Measurements from ENCODE around the gene PMFBP1. TPM values are rescaled to one million over a fixed set of nuclear protein-coding genes. Genes with fewer than 3 reads are reported as not detected.
A peak's percentile ranks its signal among the peaks of the same experiment; 100 is the strongest.

Gene PMFBP1
- total RNA-seq, 1 experiment from 2014 or later, result not detected

DNA sequence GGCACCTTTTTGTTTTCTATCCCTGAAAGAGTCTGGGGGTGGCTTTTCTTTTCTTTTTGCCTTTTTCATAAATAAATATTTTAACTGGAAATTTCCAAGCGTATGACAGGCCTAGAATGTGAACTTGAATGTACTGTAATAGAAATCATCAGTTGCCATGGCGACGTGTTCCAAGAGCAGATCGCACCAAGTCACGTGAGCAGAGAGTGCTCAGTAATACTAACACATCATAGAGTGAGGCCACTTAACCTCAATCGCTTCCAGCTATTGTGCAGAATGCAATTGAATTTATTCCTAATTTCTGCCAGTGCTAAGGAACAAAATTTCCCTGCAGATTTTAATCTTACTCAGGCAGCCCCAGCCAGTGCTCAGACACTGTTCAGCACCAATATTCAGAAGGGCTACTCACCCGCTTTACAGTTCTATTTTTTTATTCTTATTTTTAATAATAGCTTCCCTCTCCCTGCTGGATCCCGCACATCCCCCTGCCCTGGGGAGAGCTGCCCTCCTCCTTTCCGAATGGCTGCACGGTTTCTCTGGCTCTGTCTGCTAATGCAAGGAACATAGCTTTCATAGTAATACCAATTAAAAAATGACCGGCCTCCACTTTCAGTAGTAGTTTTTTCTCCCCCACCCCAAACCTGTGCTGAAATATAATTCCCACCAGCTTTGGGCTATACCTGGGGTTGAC lies 26.2 kb upstream of the PMFBP1 start:
- DNase-seq (ENCODE audit: low read depth, low spot score), result peak; percentile 19
- in situ Hi-C loops (cut with HindIII; ENCODE audit: low pct_unique_long_range_greater_than_20kb, low sequenced_read_pairs), result no loop called here

DNA sequence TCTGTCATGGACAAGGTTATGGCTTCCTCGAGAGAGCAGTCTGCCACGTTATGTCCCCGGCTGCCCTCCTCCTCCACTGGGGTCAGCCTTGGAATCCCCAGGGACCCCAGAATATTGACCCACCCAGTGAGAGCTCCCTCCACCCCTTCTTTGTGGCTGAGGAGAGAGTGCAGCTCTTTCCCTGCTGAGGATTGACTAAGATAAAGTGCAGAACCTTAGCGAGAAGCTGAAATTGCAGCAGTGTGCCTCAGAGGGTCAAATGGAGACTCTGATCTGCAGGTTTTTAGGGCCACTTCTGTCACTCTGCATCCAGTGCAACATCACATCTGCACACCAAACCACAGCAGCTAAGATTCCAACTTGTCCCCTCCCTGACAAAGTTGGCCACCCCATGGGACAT lies 25.6 kb upstream of the PMFBP1 start:
- in situ Hi-C loops (cut with HindIII; ENCODE audit: low pct_unique_long_range_greater_than_20kb, low sequenced_read_pairs), result no loop called here
- no peak for DNase-seq (ENCODE audit: low read depth, low spot score)

DNA sequence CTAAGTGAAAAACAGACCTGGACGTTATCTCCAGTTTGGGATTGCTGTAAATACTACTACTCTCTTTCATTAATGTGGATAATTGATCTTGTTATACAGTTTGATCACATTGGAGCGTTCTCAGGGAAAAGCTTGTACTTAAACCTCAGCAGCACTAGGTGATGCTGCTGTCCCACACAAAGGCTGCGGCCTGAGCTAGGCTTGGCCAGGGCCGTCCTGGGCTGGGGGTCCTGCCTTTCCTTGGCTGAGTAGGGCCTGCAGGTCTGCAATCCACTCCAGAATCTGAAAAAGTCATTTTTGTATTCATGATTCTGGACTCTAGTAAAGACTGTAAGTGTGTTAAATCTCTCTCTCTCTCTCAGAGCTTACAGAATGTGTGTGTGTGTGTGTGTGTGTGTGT lies 23.7 kb upstream of the PMFBP1 start:
- peak; percentile 8 for DNase-seq (ENCODE audit: low read depth, low spot score)
- in situ Hi-C loops (cut with HindIII; ENCODE audit: low pct_unique_long_range_greater_than_20kb, low sequenced_read_pairs), result no loop called here

DNA sequence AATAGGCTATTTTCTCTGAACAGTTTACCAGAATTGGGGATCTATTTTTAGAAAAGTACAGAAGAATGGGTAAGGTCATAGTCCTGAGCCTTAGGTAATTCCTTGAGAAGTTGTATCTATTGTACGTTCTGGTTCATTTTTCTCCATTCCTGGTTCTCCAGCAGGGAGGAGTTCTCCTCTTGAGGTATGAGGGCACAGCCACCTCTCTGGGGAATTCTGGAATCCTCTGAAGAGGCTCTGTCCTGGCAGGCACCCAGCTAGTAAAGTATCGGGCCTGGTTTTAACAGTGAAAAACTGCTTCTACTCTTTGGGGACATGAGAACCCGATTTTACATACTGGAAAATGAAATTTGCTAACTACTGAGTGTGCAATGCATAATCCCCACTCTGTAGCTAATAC lies 19.6 kb upstream of the PMFBP1 start:
- DNase-seq (ENCODE audit: low read depth, low spot score), result no peak
- in situ Hi-C loops (cut with HindIII; ENCODE audit: low pct_unique_long_range_greater_than_20kb, low sequenced_read_pairs), result no loop called here

DNA sequence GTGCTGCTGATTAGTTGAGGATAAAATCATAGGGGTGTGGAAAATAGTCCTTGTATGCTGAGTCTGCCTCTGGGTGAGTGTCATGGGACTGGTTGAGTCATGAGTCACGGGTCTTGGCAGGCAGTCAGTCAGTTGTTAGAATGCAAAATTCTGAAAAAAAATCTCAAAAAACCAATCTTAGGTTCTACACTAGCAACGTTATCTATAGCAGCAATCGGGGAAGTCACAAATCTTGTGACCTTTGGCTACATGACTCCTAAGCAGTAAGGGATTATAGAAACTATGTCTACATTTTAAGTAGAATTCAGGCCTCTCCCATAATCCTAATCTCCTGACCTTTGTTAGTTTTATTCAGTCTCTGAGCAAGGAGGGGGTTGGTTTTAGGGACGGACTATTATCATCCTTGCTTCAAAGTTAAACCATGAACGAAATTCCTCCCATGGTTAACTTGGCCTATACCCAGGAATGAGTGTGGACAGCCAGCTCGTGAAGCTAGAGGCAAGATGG lies 18.0 kb upstream of the PMFBP1 start:
- in situ Hi-C loops (cut with HindIII; ENCODE audit: low pct_unique_long_range_greater_than_20kb, low sequenced_read_pairs), result no loop called here
- DNase-seq (ENCODE audit: low read depth, low spot score), result peak; percentile 5

DNA sequence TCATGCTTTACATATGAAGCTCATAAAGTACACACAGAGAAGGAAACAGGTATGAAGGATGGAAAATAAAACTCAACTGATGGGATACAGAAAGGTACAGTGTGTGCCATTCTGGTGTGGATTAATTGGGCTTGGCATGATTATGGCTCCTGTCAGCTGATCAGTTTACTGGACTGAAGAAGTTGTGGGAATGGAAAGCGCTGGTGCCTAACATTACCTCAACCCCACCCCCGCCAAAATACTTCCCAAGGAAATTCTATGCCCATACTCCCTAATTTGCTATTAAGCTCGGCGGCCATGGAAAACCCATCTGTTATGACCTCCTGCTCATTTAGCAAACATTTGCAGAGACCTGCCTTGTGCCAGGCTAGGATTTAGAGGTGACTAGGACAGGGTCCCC lies 16.6 kb upstream of the PMFBP1 start:
- in situ Hi-C loops (cut with HindIII; ENCODE audit: low pct_unique_long_range_greater_than_20kb, low sequenced_read_pairs), result no loop called here
- DNase-seq (ENCODE audit: low read depth, low spot score), result no peak

DNA sequence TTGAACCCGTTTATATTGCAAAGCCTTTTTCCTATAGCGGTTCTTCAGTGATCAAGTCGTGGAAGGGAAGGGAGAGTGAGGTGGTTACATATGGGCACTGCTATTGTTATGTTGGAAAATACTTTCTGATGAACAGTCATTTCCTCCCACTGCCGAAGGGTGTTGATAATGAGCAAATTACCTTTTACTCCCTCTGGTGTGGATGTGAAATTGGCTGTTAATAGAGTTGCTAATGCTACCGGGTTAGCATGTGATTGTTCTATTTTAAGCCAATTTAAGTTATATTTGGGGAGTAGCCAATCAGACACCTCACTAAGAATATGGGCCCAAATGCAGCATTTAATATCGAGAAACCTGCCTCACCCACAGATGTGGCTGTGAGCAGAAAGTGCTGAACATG lies 15.6 kb upstream of the PMFBP1 start:
- in situ Hi-C loops (cut with HindIII; ENCODE audit: low pct_unique_long_range_greater_than_20kb, low sequenced_read_pairs), result no loop called here
- DNase-seq (ENCODE audit: low read depth, low spot score), result no peak

DNA sequence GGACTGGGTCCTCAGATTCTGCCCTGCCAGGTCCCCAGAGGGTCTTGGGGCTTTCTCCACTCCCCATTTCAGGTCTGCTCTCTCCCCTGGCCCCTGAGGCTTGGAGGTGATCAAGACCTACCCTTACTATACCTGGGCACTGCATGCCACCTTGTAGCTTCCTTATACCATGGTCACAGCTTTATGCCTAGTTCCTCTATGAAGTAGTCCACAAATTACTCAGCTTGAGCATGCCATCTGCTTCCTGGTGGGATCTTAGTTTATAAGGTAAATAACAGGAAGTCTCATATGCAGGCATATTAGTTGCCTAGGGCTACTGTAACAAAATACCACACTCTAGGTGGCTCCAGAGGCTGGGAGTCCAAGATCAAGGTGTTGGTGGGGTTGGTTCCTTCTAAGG lies 11.0 kb upstream of the PMFBP1 start:
- in situ Hi-C loops (cut with HindIII; ENCODE audit: low pct_unique_long_range_greater_than_20kb, low sequenced_read_pairs), result no loop called here
- DNase-seq (ENCODE audit: low read depth, low spot score), result no peak

DNA sequence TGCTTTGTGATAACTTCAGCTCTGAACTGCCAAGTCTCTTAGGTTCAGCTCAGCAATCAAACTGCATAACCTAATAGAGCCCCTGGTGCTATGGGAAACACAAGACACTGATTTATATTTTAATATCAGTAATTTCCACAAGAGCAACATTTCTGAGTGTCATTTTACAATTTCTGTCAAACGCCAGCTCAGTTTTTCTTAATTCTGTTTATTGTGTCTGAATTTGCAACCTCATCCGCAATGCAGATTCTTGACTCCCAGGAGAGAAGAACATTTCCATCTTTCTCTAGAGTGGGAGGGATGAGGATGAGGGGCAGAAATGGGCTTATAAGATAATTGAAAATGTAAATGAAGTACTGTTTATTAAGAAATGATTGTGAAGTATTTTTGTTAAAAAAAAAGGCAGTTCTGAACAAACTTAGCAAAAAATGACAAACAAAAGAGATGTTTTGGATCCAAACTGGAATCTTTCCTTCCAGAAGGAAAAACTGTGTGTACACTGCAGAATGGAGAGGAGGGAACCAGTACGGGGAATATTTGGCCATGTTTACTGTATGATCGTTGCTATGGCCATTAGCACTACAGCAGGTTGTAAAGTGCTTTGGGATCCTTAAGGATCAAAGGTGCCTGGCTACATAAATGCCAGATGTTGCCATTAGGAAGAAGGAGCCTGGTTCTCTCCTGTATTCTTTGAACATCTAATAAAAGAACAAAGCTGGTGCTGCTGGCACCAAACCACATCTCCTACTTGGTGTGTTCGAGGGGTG lies 7.4 kb upstream of the PMFBP1 start:
- in situ Hi-C loops (cut with HindIII; ENCODE audit: low pct_unique_long_range_greater_than_20kb, low sequenced_read_pairs), result no loop called here
- DNase-seq (ENCODE audit: low read depth, low spot score), result no peak

DNA sequence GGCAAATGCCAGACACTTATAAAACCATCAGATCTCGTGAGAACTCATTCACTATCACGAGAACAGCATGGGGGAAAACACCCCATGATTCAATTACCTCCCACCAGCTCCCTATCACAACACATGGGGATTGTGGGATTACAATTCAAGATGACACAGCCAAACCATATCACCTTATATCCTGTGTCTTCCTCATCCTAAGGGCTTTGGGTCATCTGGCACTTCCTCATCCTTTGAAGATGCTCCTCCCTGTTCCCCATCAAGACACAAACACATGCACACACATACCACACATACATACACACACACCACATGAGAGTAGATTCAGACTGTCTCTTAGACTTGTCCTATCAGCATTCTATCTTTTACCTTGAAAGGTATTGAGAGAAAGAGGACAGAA lies 2.8 kb upstream of the PMFBP1 start:
- no peak for DNase-seq (ENCODE audit: low read depth, low spot score)
- in situ Hi-C loops (cut with HindIII; ENCODE audit: low pct_unique_long_range_greater_than_20kb, low sequenced_read_pairs), result no loop called here

DNA sequence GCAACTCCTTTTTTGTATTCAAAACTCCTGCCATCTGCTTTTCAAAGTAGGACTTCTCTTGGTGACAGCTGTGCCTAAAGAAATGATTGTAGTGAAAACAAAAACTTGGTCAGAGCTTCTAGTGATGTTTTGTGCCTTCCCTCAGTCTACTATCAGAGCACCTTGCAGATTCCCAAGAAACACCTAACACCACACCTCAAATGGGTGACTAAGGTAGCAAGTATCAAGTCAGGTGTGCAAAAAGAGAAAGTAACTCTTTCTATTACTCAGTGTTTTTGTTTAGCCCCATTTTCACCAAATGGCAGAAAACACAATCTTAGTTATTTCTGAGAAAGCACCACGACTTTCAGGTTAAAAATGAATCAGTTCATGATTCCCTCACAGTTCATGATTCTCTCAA lies 2.0 kb upstream of the PMFBP1 start:
- in situ Hi-C loops (cut with HindIII; ENCODE audit: low pct_unique_long_range_greater_than_20kb, low sequenced_read_pairs), result no loop called here
- no peak for DNase-seq (ENCODE audit: low read depth, low spot score)

DNA sequence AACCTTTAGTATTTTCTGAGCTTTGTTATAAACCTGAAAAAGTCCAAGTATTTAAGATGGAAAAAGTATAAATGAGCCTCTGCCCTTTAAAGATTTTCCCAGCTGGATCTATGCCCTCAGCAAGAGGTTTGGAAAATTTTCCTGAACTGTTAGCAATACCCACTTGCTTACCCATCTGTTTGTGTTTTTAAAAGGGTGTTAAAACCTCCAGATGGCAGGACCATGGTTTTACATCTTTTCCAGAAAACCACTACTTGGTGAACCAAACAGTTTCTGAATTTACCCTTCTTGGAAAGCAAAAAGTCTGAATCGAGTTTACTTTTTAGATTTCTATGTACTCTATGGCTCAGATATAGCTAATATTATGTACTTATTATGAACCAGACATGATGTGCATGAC lies 719 bp downstream of the PMFBP1 start:
- in situ Hi-C loops (cut with HindIII; ENCODE audit: low pct_unique_long_range_greater_than_20kb, low sequenced_read_pairs), result no loop called here
- no peak for DNase-seq (ENCODE audit: low read depth, low spot score)

DNA sequence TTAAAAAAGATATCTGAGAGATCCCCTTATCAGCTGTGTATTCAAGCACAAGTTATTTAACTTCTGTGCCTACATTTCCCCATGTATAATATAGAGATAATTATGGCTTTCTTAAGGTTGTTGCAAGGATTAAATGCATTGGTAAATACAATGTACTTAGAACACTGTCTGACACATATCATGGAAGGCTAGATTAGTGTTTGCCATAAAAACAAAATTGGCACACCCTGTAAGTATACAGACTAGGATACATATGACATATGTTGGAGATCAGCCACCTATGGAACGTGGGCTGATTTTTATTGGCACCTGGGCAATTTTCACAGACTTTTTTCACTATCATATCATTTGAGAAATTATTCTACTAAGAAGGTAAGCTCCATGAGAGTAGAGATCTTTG lies 2.2 kb downstream of the PMFBP1 start:
- in situ Hi-C loops (cut with HindIII; ENCODE audit: low pct_unique_long_range_greater_than_20kb, low sequenced_read_pairs), result no loop called here
- DNase-seq (ENCODE audit: low read depth, low spot score), result no peak

DNA sequence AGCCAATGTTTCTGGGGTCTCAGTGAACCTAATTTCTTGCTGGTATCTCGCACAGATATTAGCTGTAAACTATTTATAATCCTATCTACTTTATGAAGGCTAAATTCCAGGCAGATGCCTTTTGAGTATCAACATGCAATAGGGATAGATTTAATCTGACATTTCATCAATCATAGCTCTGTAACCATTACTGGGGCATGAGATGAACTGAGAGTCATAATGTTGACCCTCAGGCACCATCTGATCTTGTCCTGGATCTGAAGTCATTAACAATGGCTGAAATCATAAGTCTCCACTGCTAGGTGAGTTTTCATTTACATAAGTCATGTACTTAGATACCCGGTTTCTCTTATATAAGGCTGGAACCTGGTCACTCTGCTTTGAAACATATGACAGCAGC lies 3.6 kb downstream of the PMFBP1 start:
- DNase-seq (ENCODE audit: low read depth, low spot score), result no peak
- in situ Hi-C loops (cut with HindIII; ENCODE audit: low pct_unique_long_range_greater_than_20kb, low sequenced_read_pairs), result no loop called here

DNA sequence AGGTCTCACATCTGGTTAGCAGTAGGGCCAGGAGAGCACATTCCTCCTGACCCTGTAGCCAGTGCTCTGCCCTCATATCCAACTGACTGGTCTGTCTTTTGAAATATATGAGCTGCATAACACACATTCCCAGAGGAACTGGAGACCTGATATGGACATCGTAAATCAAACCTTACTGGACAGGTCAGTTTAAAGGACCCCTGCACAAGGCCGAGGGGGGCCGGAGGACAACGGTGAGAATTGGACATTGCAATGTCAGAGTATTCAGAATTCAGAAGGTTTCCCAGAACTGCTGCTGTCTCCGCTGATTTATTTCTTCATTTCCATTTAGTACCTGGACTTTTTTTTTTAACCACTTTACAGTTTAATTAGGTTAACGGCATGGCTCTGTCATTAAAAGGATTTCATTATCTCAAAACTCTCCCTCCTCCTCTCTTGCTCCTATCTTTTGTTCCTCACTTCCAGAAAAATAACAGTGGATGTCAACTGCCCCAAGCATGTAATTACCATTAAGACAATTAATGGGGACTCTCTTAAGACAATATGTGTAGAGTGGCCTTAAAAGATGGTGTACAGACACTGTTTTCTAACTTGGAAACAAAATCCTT lies 4.9 kb downstream of the PMFBP1 start:
- in situ Hi-C loops (cut with HindIII; ENCODE audit: low pct_unique_long_range_greater_than_20kb, low sequenced_read_pairs), result no loop called here

DNA sequence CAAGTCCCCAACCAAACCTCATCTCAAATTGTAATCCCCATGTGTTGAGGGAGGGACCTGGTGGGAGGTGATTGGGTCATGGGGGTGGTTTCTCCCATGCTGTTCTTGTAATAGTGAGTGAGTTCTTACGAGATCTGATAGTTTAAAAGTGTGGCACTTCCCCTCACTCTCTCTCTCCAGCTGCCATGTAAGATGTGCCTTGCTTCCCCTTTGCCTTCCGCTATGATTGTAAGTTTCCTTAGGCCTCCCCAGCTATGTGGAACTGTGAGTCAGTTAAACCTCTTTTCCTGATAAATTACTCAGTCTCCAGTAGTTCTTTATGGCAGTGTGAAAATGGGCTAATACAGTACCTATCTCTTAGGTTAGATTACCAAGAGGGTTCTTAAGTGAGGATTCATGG lies 5.8 kb downstream of the PMFBP1 start:
- in situ Hi-C loops (cut with HindIII; ENCODE audit: low pct_unique_long_range_greater_than_20kb, low sequenced_read_pairs), result no loop called here
- no peak for DNase-seq (ENCODE audit: low read depth, low spot score)

More for the DNA sequence above, 4.9 kb downstream of the PMFBP1 start:
- no peak for DNase-seq (ENCODE audit: low read depth, low spot score)

DNA sequence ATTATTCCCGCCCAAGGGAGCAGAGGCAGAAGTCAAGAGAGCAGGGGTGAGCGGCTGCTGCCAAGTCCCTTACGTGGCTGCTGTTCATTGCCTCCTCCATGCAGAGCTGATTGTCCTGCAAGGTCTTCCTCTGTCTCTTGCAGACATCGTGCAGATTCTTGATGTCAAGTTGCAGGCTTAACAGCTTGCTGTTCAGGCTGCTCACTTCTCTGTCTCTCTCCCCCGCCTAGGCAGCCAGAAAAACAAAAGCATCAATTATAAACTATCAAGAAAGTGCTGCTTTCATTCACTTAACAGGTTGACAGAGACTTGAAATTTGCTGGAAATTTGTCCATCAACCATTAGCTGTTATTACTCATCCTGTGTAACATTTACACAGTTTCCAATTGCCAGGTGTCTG lies 7.3 kb downstream of the PMFBP1 start:
- in situ Hi-C loops (cut with HindIII; ENCODE audit: low pct_unique_long_range_greater_than_20kb, low sequenced_read_pairs), result no loop called here
- DNase-seq (ENCODE audit: low read depth, low spot score), result no peak

DNA sequence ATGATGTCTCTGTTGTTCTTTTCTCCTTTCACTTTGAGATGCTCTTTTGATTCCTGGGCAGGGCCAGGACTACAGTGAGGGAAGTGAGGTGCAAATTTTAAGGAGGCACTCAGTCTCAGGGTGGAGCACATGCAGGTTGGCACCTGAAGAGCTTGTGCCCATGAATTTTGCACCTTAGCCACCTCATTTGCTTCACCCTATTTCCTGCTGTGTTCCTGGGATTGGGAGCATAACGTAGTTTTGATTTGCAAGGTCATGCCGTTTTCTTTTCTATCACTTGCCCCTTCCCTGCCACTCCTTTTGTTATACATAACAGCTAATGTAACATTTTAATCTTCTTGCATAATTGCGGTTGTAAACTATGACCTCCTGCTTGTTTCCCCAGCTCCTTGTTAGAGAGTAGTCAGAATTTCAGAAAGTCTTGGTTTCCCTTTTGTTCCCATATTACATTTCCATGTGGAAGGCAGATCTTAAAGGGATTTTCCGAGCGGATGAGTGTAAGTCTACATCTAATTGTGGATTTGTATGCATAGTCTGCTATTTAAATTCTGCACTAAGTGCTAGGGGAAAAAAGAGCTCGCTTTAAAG lies 9.8 kb downstream of the PMFBP1 start:
- in situ Hi-C loops (cut with HindIII; ENCODE audit: low pct_unique_long_range_greater_than_20kb, low sequenced_read_pairs), result no loop called here

More for the DNA sequence above, 9.8 kb downstream of the PMFBP1 start:
- DNase-seq (ENCODE audit: low read depth, low spot score), result no peak
